Prostate gland (tissue), 2 donors: ENCODE measurements around the gene GALT.

Experiments used
- POLR2A ChIP-seq: fragments of 450-650 bp; IDR thresholded peaks from one replicate; pipeline ENCODE4 v1.6.1; 2016; ENCODE audit warnings: antibody characterized with exemption, mild to moderate bottlenecking
- POLR2AphosphoS5 ChIP-seq: sonication (generic); formaldehyde crosslinking; IDR thresholded peaks from one replicate; pipeline ENCODE4 v1.6.1; 2017; ENCODE audit warnings: antibody characterized with exemption
- TF ChIP-seq, protein P1 (sequence below), 4 experiments: fragments of 200-600 bp in 2 of 4; fragments of 450-650 bp in 2 of 4; sonication (generic) in 2 of 4; IDR thresholded peaks; 1 replicate in 3 of 4; 2 replicates in 1 of 4; pipeline ENCODE4 v1.5.1; 2016 to 2019; ENCODE audit warnings: antibody characterized with exemption in 4 of 4, mild to moderate bottlenecking in 2 of 4, moderate library complexity in 2 of 4

DNA sequence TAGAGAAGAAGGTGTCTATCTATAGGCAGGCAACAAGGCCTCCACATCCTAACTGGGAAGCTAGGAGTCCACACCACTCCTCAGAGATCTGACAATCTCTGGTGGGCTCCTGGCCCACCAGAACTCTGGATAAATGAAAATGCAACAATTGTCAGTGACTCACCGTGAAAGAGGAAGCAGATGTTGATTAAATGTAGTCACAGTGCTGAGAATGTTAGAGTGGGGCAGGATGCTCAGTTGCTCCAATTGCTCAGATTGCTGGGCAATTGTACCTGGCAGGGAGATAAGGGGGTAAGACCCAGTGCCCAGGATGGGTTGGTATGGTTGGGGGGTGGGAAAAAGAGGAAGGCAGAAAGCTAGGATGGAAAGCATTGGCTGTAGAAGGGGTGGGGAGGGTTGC lies 40.3 kb downstream of the GALT start:
- no peak for TF ChIP-seq POLR2A
- TF ChIP-seq, protein P1, sequence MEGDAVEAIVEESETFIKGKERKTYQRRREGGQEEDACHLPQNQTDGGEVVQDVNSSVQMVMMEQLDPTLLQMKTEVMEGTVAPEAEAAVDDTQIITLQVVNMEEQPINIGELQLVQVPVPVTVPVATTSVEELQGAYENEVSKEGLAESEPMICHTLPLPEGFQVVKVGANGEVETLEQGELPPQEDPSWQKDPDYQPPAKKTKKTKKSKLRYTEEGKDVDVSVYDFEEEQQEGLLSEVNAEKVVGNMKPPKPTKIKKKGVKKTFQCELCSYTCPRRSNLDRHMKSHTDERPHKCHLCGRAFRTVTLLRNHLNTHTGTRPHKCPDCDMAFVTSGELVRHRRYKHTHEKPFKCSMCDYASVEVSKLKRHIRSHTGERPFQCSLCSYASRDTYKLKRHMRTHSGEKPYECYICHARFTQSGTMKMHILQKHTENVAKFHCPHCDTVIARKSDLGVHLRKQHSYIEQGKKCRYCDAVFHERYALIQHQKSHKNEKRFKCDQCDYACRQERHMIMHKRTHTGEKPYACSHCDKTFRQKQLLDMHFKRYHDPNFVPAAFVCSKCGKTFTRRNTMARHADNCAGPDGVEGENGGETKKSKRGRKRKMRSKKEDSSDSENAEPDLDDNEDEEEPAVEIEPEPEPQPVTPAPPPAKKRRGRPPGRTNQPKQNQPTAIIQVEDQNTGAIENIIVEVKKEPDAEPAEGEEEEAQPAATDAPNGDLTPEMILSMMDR (IDR thresholded peaks at IDR 0.05), result no peak
- no peak for TF ChIP-seq POLR2AphosphoS5
